Measurements from ENCODE around the gene TBC1D32. TPM values are rescaled to one million over a fixed set of nuclear protein-coding genes. Genes with fewer than 3 reads are reported as not detected.
"Not testable (repeated sequence)": the region's sequence is repeated elsewhere in the genome, so short reads cannot be mapped to it uniquely, and the experiment has no call there.

Gene TBC1D32
- total RNA-seq, 1 donor from 2014 or later = 8.9 TPM

DNA sequence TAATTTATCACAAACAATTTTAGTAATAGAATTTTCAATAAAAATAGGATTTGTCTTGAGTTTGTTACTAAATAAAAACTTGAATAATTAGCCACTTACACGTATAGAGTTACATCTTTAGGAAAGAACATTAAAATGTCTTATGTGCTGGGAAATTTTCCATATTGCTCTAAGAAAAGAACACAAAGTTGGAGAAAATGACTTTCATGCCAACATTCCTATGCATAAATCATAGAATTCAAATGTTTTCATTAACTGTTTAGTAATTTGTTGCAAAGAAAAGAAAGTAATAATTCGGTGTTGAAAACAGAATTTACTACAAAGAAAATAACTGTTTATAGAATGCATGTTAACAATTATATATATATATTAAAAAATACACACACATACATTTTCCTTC, 4.7 kb upstream of the TBC1D32 start:
- Mint-ChIP-seq H3K4me1 (ENCODE audit: low read depth, unreplicated experiment) (peaks cover 3% of the 10 kb centered on the region), H3K27ac (ENCODE audit: unreplicated experiment) (no peak overlapping the region), H3K9me3 (ENCODE audit: unreplicated experiment) (no peaks in the 10 kb centered on the region), H3K4me3 (ENCODE audit: unreplicated experiment) (no peak overlapping the region), H3K27me3 (ENCODE audit: low read depth, unreplicated experiment) (no peaks in the 10 kb centered on the region), H3K36me3 (ENCODE audit: low read depth, unreplicated experiment) (no peaks in the 10 kb centered on the region)
- Histone ChIP-seq H4K20me1 (ENCODE audit: insufficient read depth, low read length) (no peaks in the 10 kb centered on the region), H3K27me3 (ENCODE audit: insufficient read depth, low read length) (no peaks in the 10 kb centered on the region), H3K4me2 (ENCODE audit: low read length) (no peak overlapping the region), H3K4me3 (ENCODE audit: insufficient read depth, low read depth, low read length) (no peak overlapping the region), H3K27ac (ENCODE audit: low read depth, low read length) (no peak overlapping the region), H3K36me3 (ENCODE audit: insufficient read depth, low read length) (no peaks in the 10 kb centered on the region), H3K9ac (ENCODE audit: low read length) (no peak overlapping the region), H3K4me1 (ENCODE audit: insufficient read depth, low read length) (peaks cover 4% of the 10 kb centered on the region), H2AFZ (ENCODE audit: low read depth, low read length) (no peak overlapping the region), H3K79me2 (ENCODE audit: insufficient read depth, low read length) (no peaks in the 10 kb centered on the region), H3K9me3 (ENCODE audit: insufficient read depth, low read depth, low read length) (no peaks in the 10 kb centered on the region)
- FAIRE-seq (no peak), DNase-seq (ENCODE audit: low read depth) (no peak)
- TF ChIP-seq, protein P1, sequence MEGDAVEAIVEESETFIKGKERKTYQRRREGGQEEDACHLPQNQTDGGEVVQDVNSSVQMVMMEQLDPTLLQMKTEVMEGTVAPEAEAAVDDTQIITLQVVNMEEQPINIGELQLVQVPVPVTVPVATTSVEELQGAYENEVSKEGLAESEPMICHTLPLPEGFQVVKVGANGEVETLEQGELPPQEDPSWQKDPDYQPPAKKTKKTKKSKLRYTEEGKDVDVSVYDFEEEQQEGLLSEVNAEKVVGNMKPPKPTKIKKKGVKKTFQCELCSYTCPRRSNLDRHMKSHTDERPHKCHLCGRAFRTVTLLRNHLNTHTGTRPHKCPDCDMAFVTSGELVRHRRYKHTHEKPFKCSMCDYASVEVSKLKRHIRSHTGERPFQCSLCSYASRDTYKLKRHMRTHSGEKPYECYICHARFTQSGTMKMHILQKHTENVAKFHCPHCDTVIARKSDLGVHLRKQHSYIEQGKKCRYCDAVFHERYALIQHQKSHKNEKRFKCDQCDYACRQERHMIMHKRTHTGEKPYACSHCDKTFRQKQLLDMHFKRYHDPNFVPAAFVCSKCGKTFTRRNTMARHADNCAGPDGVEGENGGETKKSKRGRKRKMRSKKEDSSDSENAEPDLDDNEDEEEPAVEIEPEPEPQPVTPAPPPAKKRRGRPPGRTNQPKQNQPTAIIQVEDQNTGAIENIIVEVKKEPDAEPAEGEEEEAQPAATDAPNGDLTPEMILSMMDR (IDR thresholded peaks at IDR 0.05; ENCODE audit: insufficient read depth, low read depth, low read length) = no peak
- TF ChIP-seq EZH2 (IDR thresholded peaks at IDR 0.05; ENCODE audit: insufficient read depth, low read length) = no peak

DNA sequence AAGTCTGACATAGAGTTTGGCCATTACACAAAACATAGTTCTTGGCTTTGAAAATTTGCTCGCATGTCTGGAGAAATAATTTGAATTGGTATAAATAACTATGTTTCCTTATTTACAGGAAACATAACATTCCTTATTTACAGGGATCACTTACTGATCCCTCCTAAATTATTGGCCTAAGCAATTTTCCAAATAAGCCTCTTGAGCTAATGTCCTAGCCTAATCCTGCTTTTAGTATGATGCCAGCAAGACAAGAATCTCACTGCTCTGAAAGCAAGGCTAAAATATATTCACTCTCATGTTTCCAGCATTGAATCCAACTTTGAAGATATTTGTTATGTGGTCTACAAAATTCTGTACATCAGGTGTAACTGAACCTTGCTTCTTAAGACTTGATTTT, 4.1 kb upstream of the TBC1D32 start:
- Mint-ChIP-seq H3K27me3 (ENCODE audit: low read depth, unreplicated experiment) (no peaks in the 10 kb centered on the region), H3K36me3 (ENCODE audit: low read depth, unreplicated experiment) (no peaks in the 10 kb centered on the region), H3K4me3 (ENCODE audit: unreplicated experiment) (no peak overlapping the region), H3K9me3 (ENCODE audit: unreplicated experiment) (no peaks in the 10 kb centered on the region), H3K4me1 (ENCODE audit: low read depth, unreplicated experiment) (peaks cover 4% of the 10 kb centered on the region), H3K27ac (ENCODE audit: unreplicated experiment) (no peak overlapping the region)
- DNase-seq (ENCODE audit: low read depth) = no peak
- no peak overlapping the region for H3K4me3 ChIP-seq (ENCODE audit: insufficient read depth, low read depth, low read length)
- no peak for FAIRE-seq
- no peaks in the 10 kb centered on the region for H3K27me3 ChIP-seq (ENCODE audit: insufficient read depth, low read length)
- no peak overlapping the region for H3K4me2 ChIP-seq (ENCODE audit: low read length)
- no peak overlapping the region for H3K9ac ChIP-seq (ENCODE audit: low read length)
- no peak overlapping the region for H2AFZ ChIP-seq (ENCODE audit: low read depth, low read length)
- H3K79me2 ChIP-seq (ENCODE audit: insufficient read depth, low read length) = no peaks in the 10 kb centered on the region
- H4K20me1 ChIP-seq (ENCODE audit: insufficient read depth, low read length) = no peaks in the 10 kb centered on the region
- no peak for TF ChIP-seq EZH2 (IDR thresholded peaks at IDR 0.05; ENCODE audit: insufficient read depth, low read length)
- TF ChIP-seq, protein P1 (IDR thresholded peaks at IDR 0.05; ENCODE audit: insufficient read depth, low read depth, low read length) = no peak
- no peaks in the 10 kb centered on the region for H3K36me3 ChIP-seq (ENCODE audit: insufficient read depth, low read length)
- no peaks in the 10 kb centered on the region for H3K9me3 ChIP-seq (ENCODE audit: insufficient read depth, low read depth, low read length)
- no peak overlapping the region for H3K27ac ChIP-seq (ENCODE audit: low read depth, low read length)
- H3K4me1 ChIP-seq (ENCODE audit: insufficient read depth, low read length) = peaks cover 4% of the 10 kb centered on the region

GRCh38 chr6:121335087-121336008, 1.1 kb upstream of the TBC1D32 start:
- Histone ChIP-seq H2AFZ (ENCODE audit: low read depth, low read length) (peak overlapping the region; percentile 92), H3K4me1 (ENCODE audit: insufficient read depth, low read length) (peaks cover 4% of the 10 kb centered on the region), H3K4me2 (ENCODE audit: low read length) (peak overlapping the region; percentile 86), H3K9ac (ENCODE audit: low read length) (peak overlapping the region; percentile 94), H3K79me2 (ENCODE audit: insufficient read depth, low read length) (no peaks in the 10 kb centered on the region), H3K4me3 (ENCODE audit: insufficient read depth, low read depth, low read length) (peak overlapping the region; percentile 91), H3K27ac (ENCODE audit: low read depth, low read length) (peak overlapping the region; percentile 99), H3K9me3 (ENCODE audit: insufficient read depth, low read depth, low read length) (no peaks in the 10 kb centered on the region), H3K36me3 (ENCODE audit: insufficient read depth, low read length) (no peaks in the 10 kb centered on the region), H4K20me1 (ENCODE audit: insufficient read depth, low read length) (no peaks in the 10 kb centered on the region), H3K27me3 (ENCODE audit: insufficient read depth, low read length) (no peaks in the 10 kb centered on the region)
- Mint-ChIP-seq H3K27ac (ENCODE audit: unreplicated experiment) (peak overlapping the region; percentile 100), H3K9me3 (ENCODE audit: unreplicated experiment) (no peaks in the 10 kb centered on the region), H3K4me1 (ENCODE audit: low read depth, unreplicated experiment) (peaks cover 8% of the 10 kb centered on the region), H3K27me3 (ENCODE audit: low read depth, unreplicated experiment) (no peaks in the 10 kb centered on the region), H3K36me3 (ENCODE audit: low read depth, unreplicated experiment) (no peaks in the 10 kb centered on the region), H3K4me3 (ENCODE audit: unreplicated experiment) (peak overlapping the region; percentile 96)
- FAIRE-seq = no peak
- DNase-seq (ENCODE audit: low read depth) = no peak
- TF ChIP-seq EZH2 (IDR thresholded peaks at IDR 0.05; ENCODE audit: insufficient read depth, low read length) = no peak
- TF ChIP-seq, protein P1 (IDR thresholded peaks at IDR 0.05; ENCODE audit: insufficient read depth, low read depth, low read length) = no peak

- not testable (repeated sequence) for H3K9me3 Mint-ChIP-seq (ENCODE audit: unreplicated experiment); H3K4me1 Mint-ChIP-seq (ENCODE audit: low read depth, unreplicated experiment); H3K27ac Mint-ChIP-seq (ENCODE audit: unreplicated experiment); H3K27me3 ChIP-seq (ENCODE audit: insufficient read depth, low read length); H4K20me1 ChIP-seq (ENCODE audit: insufficient read depth, low read length); H3K36me3 Mint-ChIP-seq (ENCODE audit: low read depth, unreplicated experiment); H3K9ac ChIP-seq (ENCODE audit: low read length); DNase-seq (ENCODE audit: low read depth); H2AFZ ChIP-seq (ENCODE audit: low read depth, low read length); H3K9me3 ChIP-seq (ENCODE audit: insufficient read depth, low read depth, low read length); H3K4me1 ChIP-seq (ENCODE audit: insufficient read depth, low read length); H3K27me3 Mint-ChIP-seq (ENCODE audit: low read depth, unreplicated experiment); H3K36me3 ChIP-seq (ENCODE audit: insufficient read depth, low read length); H3K79me2 ChIP-seq (ENCODE audit: insufficient read depth, low read length); FAIRE-seq
- peak overlapping the region; percentile 86 for H3K4me2 ChIP-seq (ENCODE audit: low read length)
- H3K4me3 ChIP-seq (ENCODE audit: insufficient read depth, low read depth, low read length) = peak overlapping the region; percentile 91
- H3K27ac ChIP-seq (ENCODE audit: low read depth, low read length) = peak overlapping the region; percentile 99
- H3K4me3 Mint-ChIP-seq (ENCODE audit: unreplicated experiment) = peak overlapping the region; percentile 96
These were observed 586 bp downstream of the TBC1D32 start for GRCh38 chr6:121333694-121334093.

Measured in astrocyte (in vitro differentiated cells and primary cell).